Panc1 (cell line): Measurements from ENCODE around the gene TBX2. TPM values are rescaled to one million over a fixed set of nuclear protein-coding genes. Genes with fewer than 3 reads are reported as not detected.

Experiments
- ATAC-seq: fragments of 200-7000 bp; cut with Tn5 transposase; 2 replicates; pipeline ENCODE4 v1.9.1; 2020; ENCODE audit warnings: mild to moderate bottlenecking, moderate library complexity
- BruUV-seq: library from RNA; stranded (reverse); fragments of 400-500 nt; replicated peaks from 2 replicates; lab custom pipeline; 2021; lab: Mats Ljungman, UMichigan
- CTCF ChIA-PET: fragments of 300-600 bp; sonication (Branson Sonifier 250); formaldehyde crosslinking; loops from one replicate; lab custom pipeline; 2022; ENCODE audit warnings: antibody characterized with exemption; lab: Charles Lee
- POLR2A ChIA-PET: fragments of 300-600 bp; sonication (Branson Sonifier 250); formaldehyde crosslinking; loops from one replicate; lab custom pipeline; 2022; ENCODE audit warnings: antibody characterized with exemption; lab: Charles Lee
- DNase-seq: peaks from one replicate; pipeline ENCODE4 v3.0.0-alpha.2; 2010; ENCODE audit warnings: low read depth, low spot score
- H3K27ac ChIP-seq: 2 replicates; pipeline ENCODE4 v1.5.1; 2011; ENCODE audit warnings: mild to moderate bottlenecking, low read length, inconsistent platforms
- H3K27me3 ChIP-seq: fragments of 200-500 bp; sonication (Bioruptor generic); 2 replicates; pipeline ENCODE4 v1.6.0; 2014; ENCODE audit warnings: low read length, inconsistent platforms; ENCODE audit not compliant: control insufficient read depth, insufficient read depth
- H3K36me3 ChIP-seq: fragments of 200-500 bp; sonication (Bioruptor generic); 2 replicates; pipeline ENCODE4 v1.5.1; 2014; ENCODE audit warnings: inconsistent platforms, mild to moderate bottlenecking, low read length, moderate library complexity; ENCODE audit not compliant: control insufficient read depth, insufficient read depth
- H3K4me1 ChIP-seq: 2 replicates; pipeline ENCODE4 v1.5.1; 2011; ENCODE audit warnings: inconsistent platforms, mild to moderate bottlenecking, low read length, moderate library complexity; ENCODE audit not compliant: control insufficient read depth, insufficient read depth
- H3K4me3 ChIP-seq, 2 experiments: 2 replicates each; pipeline ENCODE4 v1.5.1; 2011 to 2012; ENCODE audit warnings: low read depth in 2 of 2, low read length in 2 of 2, mild to moderate bottlenecking in 2 of 2, inconsistent platforms in 1 of 2, moderate library complexity in 1 of 2
- H3K9me3 ChIP-seq: fragments of 200-500 bp; sonication (Bioruptor generic); 2 replicates; pipeline ENCODE4 v1.5.1; 2014; ENCODE audit warnings: low read depth, mild to moderate bottlenecking, inconsistent platforms, low read length, moderate library complexity; ENCODE audit not compliant: control insufficient read depth, insufficient read depth
- POLR2AphosphoS5 ChIP-seq: IDR thresholded peaks from 2 replicates; pipeline ENCODE4 v1.6.1; 2012; ENCODE audit warnings: mild to moderate bottlenecking, low read depth, low read length, moderate library complexity
- TCF7L2 ChIP-seq: IDR thresholded peaks from 2 replicates; pipeline ENCODE4 v1.6.1; 2011; ENCODE audit warnings: mild to moderate bottlenecking, low read depth, low read length, inconsistent platforms
- in situ Hi-C: cut with HindIII; loops from 2 replicates; pipeline ENCODE4 v1.10.0; 2016; ENCODE audit warnings: low sequenced_read_pairs, low pct_unique_long_range_greater_than_20kb
- intact Hi-C: fragments of 100-400 bp; cut with micrococcal nuclease; formaldehyde crosslinking; loops from one replicate; pipeline ENCODE4 v1.10.0; 2022; ENCODE audit not compliant: unreplicated experiment
- total RNA-seq: library from RNA; stranded (reverse); gene quantifications from one replicate; pipeline ENCODE4 v1.2.1, GENCODE V29; 2021; ENCODE audit not compliant: unreplicated experiment

TBX2 gene
- total RNA-seq, 1 experiment from 2014 or later, result 35.6 TPM

DNA sequence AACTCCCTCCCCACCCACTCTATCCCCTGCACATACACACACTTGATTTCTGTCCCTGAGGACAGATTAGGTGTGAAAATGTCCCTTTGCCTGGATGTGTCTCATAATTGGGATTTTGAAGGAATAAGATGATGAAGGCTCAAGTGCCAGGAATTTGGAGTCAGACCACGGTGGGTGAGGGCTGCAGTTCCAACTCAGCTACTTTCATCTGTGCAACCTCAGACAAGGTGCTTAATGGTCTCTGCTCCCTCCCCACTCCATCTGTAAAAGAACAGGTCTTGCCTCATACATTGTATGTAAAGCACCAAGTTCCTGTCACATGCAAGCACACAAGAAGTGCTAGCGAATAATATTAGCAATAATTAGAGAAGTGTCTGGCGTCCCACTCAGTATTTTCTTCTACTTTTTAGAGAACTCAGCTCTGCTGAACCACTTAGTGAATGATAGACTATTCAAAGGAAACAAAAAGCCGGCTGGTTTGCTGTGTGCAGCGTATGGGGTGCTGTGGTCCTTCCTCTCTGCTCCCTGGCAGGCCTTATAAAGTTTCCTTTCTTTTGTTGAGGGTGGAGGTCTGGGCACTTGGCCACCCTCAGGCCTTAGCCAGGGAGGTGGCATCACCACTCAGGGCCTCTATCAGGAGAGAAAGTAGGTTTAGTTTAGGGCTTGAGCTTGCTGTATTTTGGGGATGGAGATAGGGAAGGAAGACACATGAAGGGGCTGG, 58.9 kb downstream of the TBX2 start:
- no peak for DNase-seq
- no peaks in the 10 kb centered on the region for H3K27me3 ChIP-seq
- ATAC-seq, result no peak
- TF ChIP-seq TCF7L2 (no peak), POLR2AphosphoS5 (no peak)
- no peak overlapping the region for H3K4me3 ChIP-seq
- in situ Hi-C loops (no loop called here), intact Hi-C loops (no loop called here)
- no peaks in the 10 kb centered on the region for H3K9me3 ChIP-seq
- H3K36me3 ChIP-seq, result no peaks in the 10 kb centered on the region
- H3K4me1 ChIP-seq, result peaks cover 5% of the 10 kb centered on the region; the same call in 1 of the 2 replicates
- no peak overlapping the region for H3K27ac ChIP-seq
- BruUV-seq, result no TSS peak
- CTCF ChIA-PET, result no interaction called here
- POLR2A ChIA-PET, result interaction anchor here (0.6 kb wide), 1 partner anchor 38 kb away, joined by 3 read pairs; no protein-coding TSS in a partner anchor

Other genes starting within 250 kb of the TBX2 start
- gene TBX4, start 52.6 kb downstream of the TBX2 start, total RNA-seq, result not detected
- not detected for gene NACA2, start 191.4 kb downstream of the TBX2 start, total RNA-seq